Neuron (in vitro differentiated cells): Measurements from ENCODE around the gene TMEM167B.
"Not testable (repeated sequence)": the region's sequence is repeated elsewhere in the genome, so short reads cannot be mapped to it uniquely, and the experiment has no call there.

Source experiments
- H2AFZ ChIP-seq: one replicate; pipeline ENCODE4 v1.6.1; 2013; ENCODE audit warnings: low read depth, mild to moderate bottlenecking, inconsistent platforms, low read length, moderate library complexity
- H3K27me3 ChIP-seq: one replicate; pipeline ENCODE4 v1.6.1; 2013; ENCODE audit warnings: low read length; ENCODE audit not compliant: insufficient read depth
- H3K36me3 ChIP-seq: one replicate; pipeline ENCODE4 v1.6.1; 2013; ENCODE audit warnings: low read length; ENCODE audit not compliant: insufficient read depth
- H3K4me1 ChIP-seq: one replicate; pipeline ENCODE4 v1.6.1; 2013; ENCODE audit warnings: low read length; ENCODE audit not compliant: insufficient read depth
- H3K4me3 ChIP-seq: 2 replicates; pipeline ENCODE4 v1.5.1; 2013; ENCODE audit warnings: mild to moderate bottlenecking, low read length, moderate library complexity
- H3K9me3 ChIP-seq: one replicate; pipeline ENCODE4 v1.6.1; 2013; ENCODE audit warnings: low read length

TMEM167B gene

GRCh38 chr1:109135940-109136339 lies 45.4 kb downstream of the TMEM167B start:
- Histone ChIP-seq H3K4me1 (peaks cover 4% of the 10 kb centered on the region), H3K9me3 (no peaks in the 10 kb centered on the region), H2AFZ (no peak overlapping the region), H3K36me3 (no peaks in the 10 kb centered on the region), H3K4me3 (no peak overlapping the region), H3K27me3 (no peaks in the 10 kb centered on the region)

GRCh38 chr1:109136766-109137165 lies 46.2 kb downstream of the TMEM167B start:
- no peaks in the 10 kb centered on the region for H3K27me3 ChIP-seq

GRCh38 chr1:109137958-109138357 lies 47.4 kb downstream of the TMEM167B start:
- H3K36me3 ChIP-seq, result no peaks in the 10 kb centered on the region
- no peak overlapping the region for H2AFZ ChIP-seq
- no peaks in the 10 kb centered on the region for H3K27me3 ChIP-seq
- no peaks in the 10 kb centered on the region for H3K9me3 ChIP-seq
- H3K4me1 ChIP-seq, result peaks cover 4% of the 10 kb centered on the region
- H3K4me3 ChIP-seq, result no peak overlapping the region

More at GRCh38 chr1:109136766-109137165, 46.2 kb downstream of the TMEM167B start:
- Histone ChIP-seq H3K4me1 (peaks cover 4% of the 10 kb centered on the region), H3K9me3 (no peaks in the 10 kb centered on the region), H2AFZ (no peak overlapping the region), H3K4me3 (no peak overlapping the region), H3K36me3 (no peaks in the 10 kb centered on the region)

- H3K4me3 ChIP-seq, result no peak overlapping the region
- no peaks in the 10 kb centered on the region for H3K36me3 ChIP-seq
- no peaks in the 10 kb centered on the region for H3K27me3 ChIP-seq
- H2AFZ ChIP-seq, result no peak overlapping the region
- H3K4me1 ChIP-seq, result peaks cover under 1% of the 10 kb centered on the region
- no peaks in the 10 kb centered on the region for H3K9me3 ChIP-seq
These were observed 47.8 kb downstream of the TMEM167B start for GRCh38 chr1:109138358-109138757.

GRCh38 chr1:109140392-109140791 lies 49.8 kb downstream of the TMEM167B start:
- no peaks in the 10 kb centered on the region for H3K27me3 ChIP-seq
- H3K4me3 ChIP-seq, result no peak overlapping the region
- no peaks in the 10 kb centered on the region for H3K4me1 ChIP-seq
- H3K9me3 ChIP-seq, result no peaks in the 10 kb centered on the region
- no peak overlapping the region for H2AFZ ChIP-seq
- H3K36me3 ChIP-seq, result no peaks in the 10 kb centered on the region

- Histone ChIP-seq H3K9me3 (no peaks in the 10 kb centered on the region), H3K27me3 (no peaks in the 10 kb centered on the region), H3K4me1 (no peaks in the 10 kb centered on the region), H2AFZ (no peak overlapping the region), H3K36me3 (no peaks in the 10 kb centered on the region), H3K4me3 (no peak overlapping the region)
These were observed 51.7 kb downstream of the TMEM167B start for GRCh38 chr1:109142260-109142659.

- H2AFZ ChIP-seq, H3K36me3 ChIP-seq, H3K4me3 ChIP-seq, H3K27me3 ChIP-seq, H3K4me1 ChIP-seq, H3K9me3 ChIP-seq: not testable (repeated sequence)
These were observed 52.2 kb downstream of the TMEM167B start for GRCh38 chr1:109142725-109143124.
